Activated CD4-positive, alpha-beta T cell treated with anti-CD3 and anti-CD28 coated beads, Interleukin-2, amount 50 U/mL, for 48 hours (primary cell): ENCODE measurements around the gene PCYOX1L.

ENCODE experiments used
- DNase-seq, 2 experiments: peaks; one replicate each; pipeline ENCODE4 v3.0.0-alpha.2; 2020

Gene PCYOX1L

DNA sequence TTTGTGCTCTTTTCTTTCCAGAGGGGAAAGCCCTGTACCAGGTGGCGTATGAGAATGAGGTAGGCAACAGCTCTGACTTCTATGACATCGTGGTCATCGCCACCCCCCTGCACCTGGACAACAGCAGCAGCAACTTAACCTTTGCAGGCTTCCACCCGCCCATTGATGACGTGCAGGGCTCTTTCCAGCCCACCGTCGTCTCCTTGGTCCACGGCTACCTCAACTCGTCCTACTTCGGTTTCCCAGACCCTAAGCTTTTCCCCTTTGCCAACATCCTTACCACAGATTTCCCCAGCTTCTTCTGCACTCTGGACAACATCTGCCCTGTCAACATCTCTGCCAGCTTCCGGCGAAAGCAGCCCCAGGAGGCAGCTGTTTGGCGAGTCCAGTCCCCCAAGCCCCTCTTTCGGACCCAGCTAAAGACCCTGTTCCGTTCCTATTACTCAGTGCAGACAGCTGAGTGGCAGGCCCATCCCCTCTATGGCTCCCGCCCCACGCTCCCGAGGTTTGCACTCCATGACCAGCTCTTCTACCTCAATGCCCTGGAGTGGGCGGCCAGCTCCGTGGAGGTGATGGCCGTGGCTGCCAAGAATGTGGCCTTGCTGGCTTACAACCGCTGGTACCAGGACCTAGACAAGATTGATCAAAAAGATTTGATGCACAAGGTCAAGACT, 10.3 kb downstream of the PCYOX1L start:
- DNase-seq: no peak

DNA sequence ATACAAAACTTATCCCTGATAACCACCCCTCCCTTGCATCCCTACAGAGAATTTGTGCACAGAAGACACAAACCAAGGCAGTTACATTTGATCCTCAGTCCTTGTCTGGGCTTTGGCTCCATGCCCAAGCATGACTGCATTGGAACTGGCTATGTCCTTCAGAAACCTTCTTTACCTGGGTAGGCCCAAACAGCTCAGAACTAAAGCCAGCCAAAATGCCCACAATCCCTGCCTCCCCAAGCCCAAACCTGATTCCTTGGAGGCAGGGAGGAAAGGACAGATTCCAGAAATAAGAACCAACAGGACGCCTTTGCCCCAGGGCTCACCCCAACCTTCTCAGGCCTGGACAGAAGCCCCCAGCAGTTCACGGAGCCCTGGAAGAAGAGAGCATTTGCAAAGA, 13.0 kb downstream of the PCYOX1L start:
- no peak for DNase-seq

DNA sequence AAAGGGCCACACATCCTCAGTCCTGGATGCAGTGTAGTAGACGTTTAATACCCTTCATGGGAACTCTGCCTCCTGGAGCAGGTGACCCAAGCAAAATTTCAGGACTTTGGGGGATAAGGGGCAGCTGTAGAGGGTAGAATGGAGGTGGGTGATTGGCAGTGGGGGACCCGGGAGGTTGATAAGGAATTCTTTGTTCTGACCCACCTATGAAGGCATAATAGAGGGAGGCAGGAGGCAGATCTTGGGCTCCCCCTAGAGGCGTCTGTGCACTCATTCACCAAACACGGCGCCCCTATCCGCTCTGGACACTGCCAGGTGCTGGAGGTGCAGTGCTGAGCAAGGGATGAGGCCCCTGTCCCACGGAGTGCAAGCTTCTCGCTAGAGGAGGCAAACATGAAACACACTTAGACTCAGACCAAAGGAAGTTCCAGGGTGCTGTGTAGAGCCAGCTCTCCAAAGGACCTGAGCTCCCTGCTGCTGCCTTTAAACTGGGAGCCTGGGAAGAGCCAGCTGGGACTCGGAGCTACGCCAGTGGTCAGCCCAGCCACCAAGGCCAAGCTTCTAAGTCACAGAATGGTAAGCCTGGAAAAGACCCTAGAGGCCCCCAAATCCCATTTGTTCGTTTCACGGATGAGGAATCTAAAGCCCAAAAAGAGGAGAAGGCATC, 13.6 kb downstream of the PCYOX1L start:
- DNase-seq: peak; percentile 66 to 77

DNA sequence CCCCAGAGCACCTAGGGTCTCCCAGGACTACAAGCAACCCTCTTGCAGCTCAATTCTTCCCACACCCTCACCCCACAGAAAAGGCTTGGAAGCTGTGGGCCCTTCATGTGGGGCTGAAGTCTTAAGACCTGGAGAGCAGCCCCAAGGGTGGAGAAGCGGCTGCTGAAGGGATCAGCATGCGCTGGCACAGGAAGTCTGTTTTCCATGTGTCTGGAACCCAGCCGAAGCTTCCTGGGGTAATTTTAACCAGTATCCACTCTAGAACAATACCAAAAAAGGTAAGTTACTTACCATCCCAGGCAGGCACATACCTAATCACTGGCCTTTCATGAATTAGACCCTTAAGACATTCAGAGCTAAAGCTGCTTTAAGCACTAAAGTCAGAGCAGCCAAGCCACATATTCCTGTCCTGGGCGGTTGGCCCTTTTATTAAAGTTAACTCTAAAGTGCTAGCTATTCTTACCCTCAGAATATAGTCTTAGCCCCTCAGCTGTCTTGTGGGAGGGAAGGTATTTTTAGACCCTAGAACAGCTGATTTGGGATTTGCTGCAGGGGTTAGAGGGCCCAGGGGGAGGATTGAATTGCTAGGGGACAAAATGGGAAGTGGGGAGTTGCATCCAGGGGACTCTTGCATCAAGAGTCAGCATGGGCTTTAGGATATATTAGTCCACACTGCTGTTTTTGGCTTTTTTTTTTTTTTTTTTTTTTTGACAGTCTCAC, 14.4 kb downstream of the PCYOX1L start:
- no peak for DNase-seq

DNA sequence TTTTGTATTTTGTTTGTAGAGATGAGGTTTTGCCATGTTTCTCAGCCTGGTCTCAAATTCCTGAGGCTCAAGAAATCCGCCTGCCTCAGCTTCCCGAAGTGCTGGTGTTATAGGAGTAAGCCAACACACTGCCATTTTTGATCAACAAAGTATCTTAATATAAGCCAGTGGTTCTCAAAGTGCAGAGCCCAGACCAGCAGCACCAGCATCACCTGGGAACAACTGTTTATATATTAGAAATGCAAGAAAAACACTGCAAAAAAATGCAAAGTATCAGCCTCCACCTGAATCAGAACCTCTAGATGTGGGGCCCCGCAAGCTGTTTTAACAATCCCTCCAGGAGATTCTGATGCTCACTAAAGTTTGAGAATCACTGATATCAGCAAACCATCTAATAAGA, 15.1 kb downstream of the PCYOX1L start:
- no peak for DNase-seq

DNA sequence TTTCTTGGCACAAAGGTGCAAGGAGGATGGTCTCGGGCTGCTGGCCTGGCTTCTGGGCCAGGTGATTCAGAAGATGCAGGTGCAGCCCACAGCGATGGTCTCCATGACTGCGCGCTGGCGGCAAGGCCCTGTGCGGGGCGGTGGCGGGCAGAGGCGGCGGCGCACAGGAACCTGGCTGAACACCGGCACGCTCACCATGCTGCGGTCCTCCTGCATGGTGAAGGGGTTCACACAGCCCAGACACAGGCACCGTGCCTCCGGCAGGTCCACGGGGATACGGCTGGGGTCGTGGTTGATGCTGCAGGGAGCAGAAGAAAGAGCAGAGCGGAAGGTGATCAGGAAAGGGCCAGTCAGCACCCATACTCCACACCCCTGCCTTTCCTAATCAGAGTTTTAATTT, 16.5 kb downstream of the PCYOX1L start:
- DNase-seq: no peak

DNA sequence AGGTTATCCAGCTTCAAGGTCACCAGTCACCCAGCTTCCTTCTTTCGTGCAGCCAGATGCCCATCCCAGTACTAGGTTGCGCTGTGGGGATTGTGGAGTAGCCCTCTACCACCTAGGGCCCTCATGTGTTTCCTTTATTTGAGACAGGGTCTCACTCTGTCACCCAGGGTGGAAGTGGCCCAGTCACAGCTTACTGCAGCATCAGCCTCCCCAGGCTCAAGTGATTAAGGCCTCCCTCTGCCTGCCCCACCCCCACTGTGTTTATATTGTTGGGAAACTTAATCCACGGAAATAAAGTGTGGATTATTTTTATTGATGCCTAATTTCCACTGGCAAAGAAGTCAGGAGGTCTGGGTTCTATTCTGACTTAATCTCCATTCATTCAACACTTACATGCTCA, 17.0 kb downstream of the PCYOX1L start:
- DNase-seq: no peak

DNA sequence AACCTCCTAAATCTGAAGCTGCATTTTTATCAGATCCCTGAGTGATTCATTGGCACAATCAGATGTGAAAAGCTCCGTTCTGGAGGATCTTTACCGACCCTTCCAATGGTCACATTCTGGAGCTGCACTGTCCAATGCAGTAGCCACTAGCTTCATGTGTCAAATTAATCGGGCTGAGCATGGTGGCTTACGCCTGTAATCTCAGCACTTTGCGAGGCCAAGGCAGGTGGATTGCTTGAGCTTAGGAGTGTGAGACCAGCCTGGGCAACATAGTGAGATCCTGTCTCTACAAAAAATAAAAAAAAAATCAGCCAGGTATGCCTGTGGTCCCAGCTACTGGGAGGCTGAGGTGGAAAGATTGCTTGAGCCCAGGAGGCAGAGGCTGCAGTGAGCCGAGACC, 17.6 kb downstream of the PCYOX1L start:
- no peak for DNase-seq

DNA sequence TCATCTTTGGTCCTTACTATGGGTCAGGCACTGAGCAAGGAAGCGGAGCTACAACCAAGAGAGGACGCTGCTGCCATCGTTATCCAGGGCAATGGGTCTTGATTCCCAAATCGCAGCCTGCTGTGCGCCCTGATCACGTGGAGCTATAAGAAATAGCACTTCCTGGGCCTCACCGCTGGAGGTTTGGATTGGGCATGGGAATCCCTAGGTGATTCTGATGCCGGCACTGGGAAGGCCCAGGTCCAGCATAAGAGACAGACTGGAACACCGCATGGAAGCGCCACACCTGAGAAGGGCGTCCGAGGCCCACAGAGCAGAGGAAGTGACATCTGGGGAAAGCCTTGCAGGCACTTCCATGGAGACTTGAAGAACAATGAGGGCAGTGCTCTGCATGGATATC, 18.3 kb downstream of the PCYOX1L start:
- DNase-seq: no peak

DNA sequence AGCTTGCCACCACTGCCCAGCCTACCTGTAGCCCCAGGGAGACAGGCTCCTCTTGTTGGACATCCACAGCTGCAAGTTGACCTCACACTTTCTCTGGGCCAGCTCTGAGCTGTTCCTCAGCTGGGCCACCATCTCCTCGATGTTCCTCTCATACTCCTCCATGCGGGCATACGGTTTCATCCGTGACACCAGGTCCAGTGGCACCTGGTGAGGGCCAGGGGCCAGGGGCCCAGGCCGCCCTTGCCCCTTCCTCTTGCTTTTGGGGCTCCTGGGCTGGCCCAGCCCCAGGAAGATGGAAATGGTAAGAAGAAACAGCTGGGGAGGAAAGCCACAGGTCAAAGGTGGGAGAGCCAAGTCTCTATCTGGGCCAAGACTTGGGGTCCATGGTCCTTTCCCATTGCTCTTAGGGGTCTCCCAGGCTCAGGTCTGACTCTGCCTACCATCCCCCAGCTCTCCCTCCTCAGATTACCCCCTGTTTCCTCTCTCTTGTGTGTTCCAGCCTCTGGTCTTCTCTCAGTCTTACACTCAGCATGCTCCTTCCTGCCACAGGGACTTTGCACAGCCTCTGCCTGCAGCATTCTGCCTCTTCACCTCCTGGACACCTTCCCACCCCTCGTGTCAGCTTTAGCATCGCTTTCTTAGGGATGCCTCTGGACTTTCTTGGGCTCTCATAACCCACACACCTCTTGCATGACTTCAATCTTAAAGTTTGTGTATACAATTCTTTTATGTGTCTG, 19.0 kb downstream of the PCYOX1L start:
- no peak for DNase-seq

DNA sequence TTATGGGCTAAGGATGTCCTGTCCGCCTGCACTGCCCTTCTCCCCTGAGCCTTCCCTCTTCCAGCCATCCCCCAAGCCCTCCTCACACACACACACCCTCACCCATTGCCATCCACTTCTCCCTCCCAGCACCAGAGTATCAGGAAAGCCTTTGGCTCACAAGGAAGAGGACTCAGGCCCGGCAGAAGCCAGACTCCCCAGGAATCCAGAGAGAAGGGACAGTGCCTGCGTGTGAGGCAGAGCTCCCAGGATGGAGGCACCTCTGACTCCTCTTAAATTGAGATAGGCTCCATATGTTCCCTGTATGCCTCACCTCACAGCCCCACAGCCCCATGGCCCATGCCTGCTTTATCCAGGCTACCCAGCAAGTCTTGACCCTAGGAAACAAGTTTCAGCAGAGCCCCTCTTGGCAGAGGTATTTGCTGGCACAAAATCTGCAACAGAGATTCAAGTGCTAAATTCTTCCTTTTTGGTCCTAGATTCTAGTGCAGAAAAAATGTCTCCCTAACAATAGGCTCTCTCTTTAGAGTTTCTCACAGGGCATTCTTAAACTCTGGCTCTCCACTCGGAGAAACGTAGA, 20.5 kb downstream of the PCYOX1L start:
- no peak for DNase-seq

DNA sequence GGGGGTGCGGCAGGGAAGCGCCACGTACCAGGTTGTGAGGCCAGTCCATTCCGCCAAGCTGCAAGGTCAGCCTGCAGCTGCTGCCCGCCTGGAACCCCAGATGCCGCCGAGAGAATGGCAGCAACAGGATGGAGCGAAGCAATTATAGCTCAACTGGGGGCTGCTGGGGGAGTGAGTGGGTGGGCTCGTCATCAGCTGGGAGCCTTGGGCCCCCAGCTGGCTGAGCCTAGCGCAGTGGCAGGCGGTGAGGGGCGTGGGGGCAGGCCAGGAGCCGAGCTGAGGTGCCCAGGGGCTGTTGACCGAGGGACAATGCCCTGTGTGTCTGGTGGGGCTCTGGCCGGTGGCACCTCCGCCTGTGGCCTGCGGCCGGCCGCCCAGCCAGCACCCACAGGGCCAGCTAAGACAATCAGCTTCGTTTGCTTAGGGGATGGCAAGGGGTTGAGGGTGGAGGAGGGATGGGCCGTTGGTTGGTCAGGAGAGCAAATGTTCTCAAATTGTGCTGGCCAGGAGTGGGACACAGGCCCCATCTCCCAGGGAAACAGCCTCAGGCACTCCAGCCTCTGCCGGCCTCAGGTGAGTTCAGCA, 21.4 kb downstream of the PCYOX1L start, which contains the start of gene IL17B:
IL17B (minus strand) TSS at position 116 of the 585 bp plus-strand sequence; CDS start at position 49, 67 bp downstream.
- no peak for DNase-seq

DNA sequence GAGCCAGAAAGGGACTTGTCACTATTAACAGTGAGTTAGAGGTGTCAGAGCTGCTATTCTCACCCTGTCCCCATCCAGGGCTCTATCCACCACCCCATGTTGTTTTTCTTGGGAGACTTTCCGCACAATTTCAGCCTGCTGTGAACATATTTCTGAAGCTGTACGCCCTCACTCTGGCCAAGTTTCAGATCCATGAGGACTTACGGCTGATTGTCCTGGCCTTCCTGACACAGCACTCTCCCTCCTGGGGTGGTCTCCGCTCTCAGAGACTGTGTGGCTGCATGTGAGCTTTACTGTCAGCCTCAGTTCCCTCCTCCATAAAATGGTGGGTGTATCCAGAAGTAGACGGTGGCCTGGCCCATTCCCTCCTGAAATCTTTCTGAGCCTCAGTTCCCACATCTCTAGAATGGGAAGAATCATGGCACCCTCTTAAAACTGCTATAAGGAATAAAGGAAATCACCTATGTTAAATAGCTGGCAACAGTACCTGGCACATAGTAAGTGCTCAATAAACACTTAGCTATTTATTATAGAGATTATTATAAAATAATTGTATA, 22.1 kb downstream of the PCYOX1L start:
- DNase-seq: no peak

DNA sequence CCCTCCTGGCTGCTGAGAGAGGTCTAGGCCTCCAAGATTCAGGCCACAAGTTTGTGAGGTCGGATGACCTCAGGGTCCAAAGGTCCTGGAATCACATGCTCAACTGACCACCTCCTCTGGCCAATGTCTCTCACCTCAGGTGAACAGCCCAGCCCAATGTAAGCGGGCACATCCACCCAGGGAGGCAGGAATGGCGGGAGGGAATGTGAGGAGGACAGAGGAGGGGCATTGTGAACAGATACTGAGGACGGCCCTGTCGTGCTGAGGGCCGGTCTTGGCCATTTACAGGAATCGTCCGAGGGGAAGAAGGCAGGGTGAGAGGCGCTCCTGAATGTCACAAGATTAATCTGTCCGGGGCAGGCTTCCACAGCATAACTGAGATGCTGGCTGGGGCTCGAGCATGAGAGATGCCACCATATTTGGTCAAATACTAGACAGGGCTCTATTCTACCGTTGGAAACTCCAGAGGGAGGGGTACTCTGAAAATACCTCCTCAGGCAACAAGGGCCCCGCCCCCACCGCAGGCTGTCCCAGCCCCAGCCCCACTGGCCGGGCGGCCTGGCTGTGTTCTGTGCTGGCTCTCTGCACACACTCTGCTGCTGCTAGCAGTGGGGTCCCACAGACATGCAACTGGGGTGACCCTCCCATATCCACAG, 22.7 kb downstream of the PCYOX1L start:
- DNase-seq: no peak

DNA sequence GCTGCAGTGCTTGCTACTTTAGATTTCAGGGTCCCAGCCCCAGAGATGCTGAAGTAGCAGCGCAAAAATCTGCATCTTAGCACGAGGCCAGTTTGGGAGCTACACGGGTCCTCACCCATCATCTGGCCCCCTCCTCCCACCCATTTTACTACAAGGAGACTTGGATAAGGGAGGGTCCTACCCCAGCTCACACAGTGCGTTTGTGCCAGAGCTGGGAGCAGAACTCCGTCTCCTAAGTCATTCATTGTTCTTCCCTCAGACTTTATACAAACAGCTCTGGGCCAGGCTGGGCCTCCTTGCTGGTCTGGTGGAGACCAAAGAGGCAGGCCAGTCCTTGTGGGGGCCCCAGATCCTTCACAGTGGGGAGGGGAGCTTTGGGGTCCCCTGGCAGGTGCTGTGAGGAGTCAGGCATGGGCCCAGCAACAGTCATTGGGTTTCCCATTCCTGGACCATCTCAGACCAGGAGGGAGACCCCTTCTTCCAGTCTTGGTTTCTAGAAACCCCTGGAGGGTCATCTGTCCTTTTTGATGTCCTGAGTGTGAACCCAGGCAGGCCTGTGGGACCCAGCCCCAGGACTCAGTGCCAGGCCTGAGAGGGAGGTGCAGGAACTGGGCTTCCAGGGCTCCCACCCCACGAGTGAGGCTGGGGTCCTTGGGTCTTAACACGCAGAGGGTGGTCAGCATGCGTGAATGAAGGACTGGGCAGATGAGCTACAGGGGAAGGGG, 23.6 kb downstream of the PCYOX1L start:
- no peak for DNase-seq

DNA sequence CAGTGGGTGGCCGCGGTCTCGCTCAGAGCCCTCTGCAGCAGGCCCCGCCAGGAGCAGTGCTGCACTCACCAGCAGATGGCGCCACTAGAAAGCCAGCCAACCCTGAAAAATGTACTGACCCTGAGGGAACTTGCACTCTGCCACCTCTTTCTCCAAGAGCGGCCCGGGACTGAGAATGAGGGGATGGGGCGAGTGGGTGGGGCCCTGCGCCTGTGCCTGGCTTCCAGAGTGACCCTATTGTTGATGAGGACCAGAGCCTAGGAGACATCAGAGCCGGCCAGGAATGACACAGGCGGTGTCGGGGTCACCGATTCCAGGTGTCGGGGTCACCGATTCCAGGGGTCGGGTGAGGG, 24.1 kb downstream of the PCYOX1L start:
- peak; percentile 80 to 83 for DNase-seq

DNA sequence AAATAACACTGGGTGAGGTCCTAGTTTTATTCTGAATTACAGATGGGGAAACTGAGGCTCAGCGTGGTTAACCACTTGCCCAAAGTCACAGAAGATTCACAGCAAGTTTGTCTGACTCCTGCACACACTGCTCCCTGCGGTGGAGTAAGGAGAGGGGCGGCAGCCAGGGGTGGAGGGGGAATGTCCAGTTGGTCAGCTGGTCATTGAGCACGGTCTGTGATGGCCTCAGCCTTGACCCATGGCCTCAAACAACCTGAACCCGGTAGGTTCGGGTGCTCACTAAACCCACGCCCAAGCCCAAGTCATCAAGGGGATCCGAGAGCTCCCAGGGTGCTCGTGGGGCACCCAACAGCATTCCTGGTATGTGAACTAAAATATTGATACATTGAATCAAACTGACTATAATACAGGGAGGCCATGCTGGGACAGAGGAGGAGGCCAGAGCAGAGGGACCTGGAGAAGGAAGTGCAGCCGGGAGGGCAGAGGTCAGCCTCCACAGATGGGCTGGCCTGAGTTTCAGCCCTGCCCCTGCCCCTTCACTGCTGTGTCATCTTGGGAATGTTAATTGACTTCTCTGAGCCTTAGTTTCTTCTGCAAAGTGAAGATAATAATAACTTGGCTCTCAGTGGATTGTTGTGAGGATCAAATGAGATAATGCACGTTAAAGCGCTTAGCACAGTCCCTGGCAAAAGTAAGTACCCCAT, 24.8 kb downstream of the PCYOX1L start:
- DNase-seq: no peak

DNA sequence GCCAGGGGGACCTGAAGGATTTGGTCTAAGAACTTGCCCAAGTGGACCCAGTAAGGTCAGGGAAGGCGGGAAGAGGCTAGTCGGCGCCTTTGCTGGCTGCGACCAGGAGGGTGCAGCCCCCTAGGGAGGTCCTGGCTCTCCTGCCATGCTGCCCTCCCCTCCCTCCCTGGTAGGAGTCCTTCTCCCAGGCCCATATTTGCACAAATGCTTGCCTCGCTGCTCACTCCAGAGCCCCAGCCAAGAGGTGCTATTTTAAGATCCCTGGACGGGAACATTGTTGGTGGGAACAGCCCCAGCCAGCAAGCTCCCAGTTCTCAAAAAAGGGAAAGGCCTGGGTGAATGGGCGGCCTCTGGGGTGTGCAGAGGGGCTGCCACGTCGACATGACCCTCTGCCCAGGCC, 25.6 kb downstream of the PCYOX1L start:
- DNase-seq: no peak

DNA sequence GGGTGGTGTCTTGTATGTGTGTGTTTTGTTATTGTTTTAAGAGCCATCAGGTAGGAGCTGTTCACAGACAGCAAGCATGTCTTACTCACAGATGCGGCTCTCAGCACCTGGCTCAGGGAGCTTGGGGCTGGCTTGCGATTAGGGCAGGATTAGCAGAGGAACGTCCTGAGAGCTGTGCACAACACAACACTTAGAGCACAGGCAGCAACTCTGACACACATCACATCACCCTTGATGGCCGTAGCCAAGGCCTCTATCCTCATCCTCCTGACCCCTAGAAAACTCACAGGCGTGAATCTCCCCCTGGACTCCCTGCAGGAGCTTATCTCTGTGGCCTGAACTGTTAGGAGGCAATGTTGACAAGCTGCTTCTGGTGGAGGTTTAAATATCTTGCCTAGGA, 28.3 kb downstream of the PCYOX1L start:
- DNase-seq: no peak

DNA sequence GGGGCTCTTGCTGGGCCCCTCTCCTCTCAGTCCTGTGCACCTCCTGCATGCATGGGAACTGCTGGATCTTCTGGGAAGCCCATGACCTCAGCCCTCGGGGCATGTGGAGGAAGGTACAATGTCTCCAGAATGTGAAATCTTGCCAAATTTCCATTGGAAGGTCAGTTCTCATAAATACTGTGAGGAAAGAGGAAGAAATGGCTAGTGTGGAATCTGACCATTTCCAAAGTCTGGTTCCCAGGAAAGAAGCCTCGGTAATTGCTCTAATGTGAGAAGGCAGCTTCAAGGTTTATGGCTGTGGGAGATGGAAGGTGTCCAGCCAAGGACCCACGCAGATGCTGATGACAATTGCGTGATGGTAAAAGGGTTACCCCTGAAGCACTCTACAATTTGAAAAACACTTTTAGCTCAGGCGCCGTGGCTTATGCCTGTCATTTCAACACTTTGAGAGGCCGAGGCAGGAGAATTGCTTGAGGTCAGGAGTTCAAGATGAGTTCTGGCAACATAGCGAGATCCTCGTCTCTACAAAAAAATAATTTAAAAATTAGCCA, 29.3 kb downstream of the PCYOX1L start:
- DNase-seq: no peak
